CD4-positive, alpha-beta T cell treated with Interleukin-2 at 100 ng/mL for 4 hours (primary cell): ENCODE data around the gene NT5C1B.

Experiments
- DNase-seq: peaks from one replicate; pipeline ENCODE4 v3.0.0-alpha.2; 2020; ENCODE audit warnings: low spot score

The NT5C1B gene

GRCh38 chr2:18514526-18515461 lies 74.6 kb downstream of the NT5C1B start:
- no peak for DNase-seq
